Retinal pigment epithelial cell (primary cell): ENCODE results near the gene TET3.

Source experiments
- DNase-seq: peaks from one replicate; pipeline ENCODE4 v3.0.0-alpha.2; 2010; ENCODE audit warnings: low read depth
- H3K4me3 ChIP-seq: 2 replicates; pipeline ENCODE4 v1.5.1; 2011; ENCODE audit warnings: mild to moderate bottlenecking, low read length, control low read depth, moderate library complexity
- CTCF ChIP-seq: conservative IDR thresholded peaks from 2 replicates; pipeline ENCODE4 v1.5.1; 2011; ENCODE audit warnings: low read depth, low read length, control low read depth, inconsistent platforms

TET3 gene

GRCh38 chr2:74017223-74017622, 32.5 kb downstream of the TET3 start:
- H3K4me3 ChIP-seq: no peak overlapping the region
- no peak for TF ChIP-seq CTCF
- no peak for DNase-seq

- DNase-seq: no peak
- no peak overlapping the region for H3K4me3 ChIP-seq
- TF ChIP-seq CTCF: no peak
Observed at GRCh38 chr2:74019516-74019915, 34.8 kb downstream of the TET3 start.

DNA sequence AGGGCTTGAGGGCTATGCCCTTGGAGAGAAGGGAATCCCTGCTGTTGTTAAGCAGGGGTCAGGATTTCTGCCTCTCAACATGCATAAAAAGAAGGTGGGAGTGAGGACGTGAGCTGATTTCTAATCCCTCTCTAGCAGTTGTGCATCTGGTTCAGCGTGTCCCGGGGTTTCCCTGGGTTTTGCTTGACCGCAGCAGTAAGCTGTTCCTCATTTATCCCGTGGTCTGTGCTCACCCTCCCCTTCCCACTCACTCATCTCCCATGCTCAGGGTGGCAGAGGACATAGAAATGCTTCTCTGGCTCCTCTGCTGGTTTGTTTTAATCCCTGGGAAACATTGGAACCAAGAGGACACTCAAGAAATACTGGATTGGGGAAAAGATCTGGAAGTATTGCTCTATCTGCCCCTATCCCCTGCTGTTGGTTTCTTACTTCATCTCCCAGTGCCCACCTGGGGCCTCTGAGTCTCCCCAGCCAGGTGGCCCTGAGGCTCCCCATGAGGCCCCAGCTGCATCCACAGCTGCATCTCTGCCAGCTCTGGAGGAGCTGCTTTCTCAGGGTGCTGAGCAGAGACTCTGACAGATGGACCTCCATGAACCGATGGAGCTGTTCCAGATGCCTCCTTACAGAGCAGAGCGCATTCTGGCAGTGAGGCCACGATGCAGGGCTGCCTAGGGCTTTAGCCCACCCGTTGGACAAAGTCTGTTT, 36.1 kb downstream of the TET3 start:
- peak; percentile 0 for TF ChIP-seq CTCF
- no peak for DNase-seq
- H3K4me3 ChIP-seq: no peak overlapping the region

GRCh38 chr2:74021407-74021755, 36.7 kb downstream of the TET3 start:
- no peak for DNase-seq
- H3K4me3 ChIP-seq: no peak overlapping the region
- TF ChIP-seq CTCF: no peak

- H3K4me3 ChIP-seq: no peak overlapping the region
- no peak for DNase-seq
- no peak for TF ChIP-seq CTCF
Observed at GRCh38 chr2:74024216-74024615, 39.5 kb downstream of the TET3 start.

GRCh38 chr2:74025971-74026612, 41.4 kb downstream of the TET3 start:
- H3K4me3 ChIP-seq: no peak overlapping the region
- TF ChIP-seq CTCF: no peak
- DNase-seq: no peak

- H3K4me3 ChIP-seq: no peak overlapping the region
- DNase-seq: no peak
Observed at GRCh38 chr2:74026687-74027241, 42.1 kb downstream of the TET3 start.

More at GRCh38 chr2:74026687-74027241, 42.1 kb downstream of the TET3 start:
- TF ChIP-seq CTCF: no peak
